A673 (cell line): Measurements from ENCODE around the gene AGAP1.

Experiments
- EZH2 ChIP-seq: fragments of 200-600 bp; sonication (generic); IDR thresholded peaks from 2 replicates; pipeline ENCODE4 v1.6.1; 2017; ENCODE audit warnings: borderline replicate concordance, low read depth, mild to moderate bottlenecking, mixed read lengths, antibody characterized with exemption, low read length; ENCODE audit not compliant: poor library complexity, severe bottlenecking
- TF ChIP-seq, protein P1 (sequence below): fragments of 300-800, 200-600 bp; sonication (generic); conservative IDR thresholded peaks from 2 replicates; pipeline ENCODE4 v1.5.1; 2017; ENCODE audit warnings: low read depth, mild to moderate bottlenecking, antibody characterized with exemption, low read length, moderate library complexity, mixed read lengths

DNA sequence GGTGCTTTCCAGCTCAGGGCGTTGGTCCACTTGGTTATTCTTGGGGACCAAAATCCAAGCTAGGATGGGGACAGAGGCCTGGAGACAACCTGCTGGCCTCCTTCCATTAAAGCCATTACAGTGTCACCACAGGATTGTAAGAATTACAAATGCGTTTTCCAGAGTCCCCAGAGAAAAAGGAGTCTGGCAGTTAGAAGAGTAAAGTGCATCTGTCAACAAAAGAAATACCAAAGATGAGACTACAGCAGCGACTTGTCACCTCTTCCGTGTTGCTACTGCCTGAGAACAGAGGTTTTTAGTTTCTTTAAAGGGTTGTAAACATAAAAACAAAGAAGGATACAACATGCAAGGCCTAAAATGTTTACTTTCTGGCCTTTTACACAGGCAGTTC, 235.7 kb downstream of the AGAP1 start:
- TF ChIP-seq, protein P1, sequence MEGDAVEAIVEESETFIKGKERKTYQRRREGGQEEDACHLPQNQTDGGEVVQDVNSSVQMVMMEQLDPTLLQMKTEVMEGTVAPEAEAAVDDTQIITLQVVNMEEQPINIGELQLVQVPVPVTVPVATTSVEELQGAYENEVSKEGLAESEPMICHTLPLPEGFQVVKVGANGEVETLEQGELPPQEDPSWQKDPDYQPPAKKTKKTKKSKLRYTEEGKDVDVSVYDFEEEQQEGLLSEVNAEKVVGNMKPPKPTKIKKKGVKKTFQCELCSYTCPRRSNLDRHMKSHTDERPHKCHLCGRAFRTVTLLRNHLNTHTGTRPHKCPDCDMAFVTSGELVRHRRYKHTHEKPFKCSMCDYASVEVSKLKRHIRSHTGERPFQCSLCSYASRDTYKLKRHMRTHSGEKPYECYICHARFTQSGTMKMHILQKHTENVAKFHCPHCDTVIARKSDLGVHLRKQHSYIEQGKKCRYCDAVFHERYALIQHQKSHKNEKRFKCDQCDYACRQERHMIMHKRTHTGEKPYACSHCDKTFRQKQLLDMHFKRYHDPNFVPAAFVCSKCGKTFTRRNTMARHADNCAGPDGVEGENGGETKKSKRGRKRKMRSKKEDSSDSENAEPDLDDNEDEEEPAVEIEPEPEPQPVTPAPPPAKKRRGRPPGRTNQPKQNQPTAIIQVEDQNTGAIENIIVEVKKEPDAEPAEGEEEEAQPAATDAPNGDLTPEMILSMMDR = no peak
- TF ChIP-seq EZH2 = no peak
